HCT116 (cell line): ENCODE data around the gene CAVIN2. TPM values are rescaled to one million over a fixed set of nuclear protein-coding genes. Genes with fewer than 3 reads are reported as not detected.
A peak's percentile ranks its signal among the peaks of the same experiment; 100 is the strongest.

ENCODE experiments used
- ATAC-seq: fragments of 200-7000 bp; cut with Tn5 transposase; 2 replicates; pipeline ENCODE4 v1.9.1; 2020; ENCODE audit warnings: mild to moderate bottlenecking, moderate library complexity
- BruUV-seq: library from RNA; stranded (reverse); fragments of 400-500 nt; replicated peaks from 2 replicates; lab custom pipeline; 2021; lab: Mats Ljungman, UMichigan
- CTCF ChIA-PET: fragments of 300-600 bp; sonication (Branson Sonifier 250); formaldehyde crosslinking; loops from one replicate; lab custom pipeline; 2021; ENCODE audit warnings: antibody characterized with exemption; lab: Charles Lee
- POLR2A ChIA-PET: fragments of 300-600, 350-600 bp; sonication (Branson Sonifier 250); formaldehyde crosslinking; loops from one replicate; lab custom pipeline; 2021; ENCODE audit warnings: antibody characterized with exemption; lab: Charles Lee
- RAD21 ChIA-PET, 2 experiments: fragments of 300-600 bp; sonication (Branson Sonifier 250); formaldehyde crosslinking; loops; one replicate each; lab custom pipeline; 2023; ENCODE audit warnings: low total read pairs in 2 of 2; ENCODE audit not compliant: uncharacterized antibody in 2 of 2, unreplicated experiment in 2 of 2, low non-redundant PET in 1 of 2; lab: Charles Lee
- DNase-seq: peaks from one replicate; pipeline ENCODE4 v3.0.0-alpha.2; 2010; ENCODE audit warnings: low read depth, low spot score
- H2AFZ ChIP-seq: fragments of 200-600 bp; shearing (Covaris generic), sonication (generic); 2 replicates; pipeline ENCODE4 v1.6.1; 2017; ENCODE audit warnings: low read depth, mixed run types, mixed read lengths, antibody characterized with exemption, low read length; ENCODE audit not compliant: poor library complexity, severe bottlenecking
- H3K27ac ChIP-seq: 2 replicates; pipeline ENCODE4 v1.5.1; 2012; ENCODE audit warnings: low read depth, low read length
- H3K27me3 ChIP-seq: fragments of 200-600 bp; sonication (generic); 2 replicates; pipeline ENCODE4 v1.6.1; 2016; ENCODE audit warnings: mixed run types, low read length, mixed read lengths; ENCODE audit not compliant: insufficient read depth
- H3K36me3 ChIP-seq, 2 experiments: fragments of 200-500 bp in 1 of 2; fragments of 200-600 bp in 1 of 2; sonication (Bioruptor generic) in 1 of 2; sonication (generic) in 1 of 2; 2 replicates each; pipeline versions ENCODE4 v1.5.1 to v1.6.1; 2014 to 2016; ENCODE audit warnings: low read length in 2 of 2, inconsistent platforms in 1 of 2, mixed read lengths in 1 of 2, mixed run types in 1 of 2; ENCODE audit not compliant: insufficient read depth in 2 of 2, control insufficient read depth in 1 of 2
- H3K4me1 ChIP-seq, 2 experiments: fragments of 200-600 bp in 1 of 2; sonication (generic) in 1 of 2; 2 replicates each; pipeline versions ENCODE4 v1.5.1 to v1.6.1; 2012 to 2017; ENCODE audit warnings: low read length in 2 of 2, inconsistent platforms in 1 of 2, mild to moderate bottlenecking in 1 of 2, mixed read lengths in 1 of 2, mixed run types in 1 of 2, moderate library complexity in 1 of 2; ENCODE audit not compliant: insufficient read depth in 2 of 2, control insufficient read depth in 1 of 2
- H3K4me2 ChIP-seq: fragments of 200-600 bp; sonication (generic); 2 replicates; pipeline ENCODE4 v1.6.1; 2017; ENCODE audit warnings: mixed run types, low read length, mixed read lengths
- H3K4me3 ChIP-seq, 2 experiments: fragments of 200-600 bp in 1 of 2; sonication (generic) in 1 of 2; replicated peaks in 1 of 2; 2 replicates each; pipeline ENCODE4 v1.5.1; 2011 to 2016; ENCODE audit warnings: low read length in 2 of 2, control low read depth in 1 of 2, low read depth in 1 of 2, mild to moderate bottlenecking in 1 of 2, mixed read lengths in 1 of 2, mixed run types in 1 of 2
- H3K79me2 ChIP-seq: fragments of 200-600 bp; sonication (generic); 2 replicates; pipeline ENCODE4 v1.6.1; 2017; ENCODE audit warnings: mild to moderate bottlenecking, mixed run types, low read length, moderate library complexity, mixed read lengths; ENCODE audit not compliant: insufficient read depth
- H3K9ac ChIP-seq: fragments of 200-600 bp; sonication (generic); 2 replicates; pipeline ENCODE4 v1.6.1; 2016; ENCODE audit warnings: low read length, mixed read lengths
- H3K9me2 ChIP-seq: fragments of 200-600 bp; sonication (generic), shearing (Covaris generic); 2 replicates; pipeline ENCODE4 v1.6.1; 2017; ENCODE audit warnings: mixed run types, mild to moderate bottlenecking, moderate library complexity; ENCODE audit not compliant: insufficient read depth
- H3K9me3 ChIP-seq, 2 experiments: fragments of 200-500 bp in 1 of 2; fragments of 200-600 bp in 1 of 2; sonication (Bioruptor generic) in 1 of 2; sonication (generic) in 1 of 2; 2 replicates each; pipeline ENCODE4 v1.6.1; 2014 to 2017; ENCODE audit warnings: low read length in 2 of 2, mixed read lengths in 2 of 2, inconsistent platforms in 1 of 2, low read depth in 1 of 2, mild to moderate bottlenecking in 1 of 2, mixed run types in 1 of 2, moderate library complexity in 1 of 2; ENCODE audit not compliant: control insufficient read depth in 1 of 2, insufficient read depth in 1 of 2
- H4K20me1 ChIP-seq: fragments of 200-600 bp; sonication (generic), shearing (Covaris generic); 2 replicates; pipeline ENCODE4 v1.6.1; 2017; ENCODE audit warnings: mixed run types, mild to moderate bottlenecking, moderate library complexity; ENCODE audit not compliant: insufficient read depth
- ATF3 ChIP-seq: IDR thresholded peaks from 2 replicates; pipeline ENCODE4 v1.6.1; 2012
- CBX3 ChIP-seq: IDR thresholded peaks from 2 replicates; pipeline ENCODE4 v1.6.1; 2012; ENCODE audit warnings: low read depth
- CEBPB ChIP-seq: IDR thresholded peaks from 2 replicates; pipeline ENCODE4 v1.6.1; 2012; ENCODE audit warnings: low read depth
- CTCF ChIP-seq, 3 experiments: fragments of 200-600 bp in 1 of 3; sonication (generic) in 1 of 3; IDR thresholded peaks in 2 of 3; conservative IDR thresholded peaks in 1 of 3; 2 replicates each; pipeline ENCODE4 v1.5.1; 2012 to 2017; ENCODE audit warnings: low read depth in 2 of 3, low read length in 2 of 3, antibody characterized with exemption in 1 of 3, borderline replicate concordance in 1 of 3, control low read depth in 1 of 3, mild to moderate bottlenecking in 1 of 3, mixed read lengths in 1 of 3, mixed run types in 1 of 3, moderate library complexity in 1 of 3; ENCODE audit not compliant: insufficient read depth in 1 of 3
- EGR1 ChIP-seq: IDR thresholded peaks from 2 replicates; pipeline ENCODE4 v1.6.1; 2012; ENCODE audit warnings: low read depth
- ELF1 ChIP-seq: IDR thresholded peaks from 2 replicates; pipeline ENCODE4 v1.6.1; 2012; ENCODE audit warnings: low read depth, borderline replicate concordance
- EZH2 ChIP-seq: fragments of 200-600 bp; sonication (generic); IDR thresholded peaks from 2 replicates; pipeline ENCODE4 v1.6.1; 2017; ENCODE audit warnings: antibody characterized with exemption, mixed run types
- FOSL1 ChIP-seq: IDR thresholded peaks from 2 replicates; pipeline ENCODE4 v1.6.1; 2012; ENCODE audit warnings: low read depth
- JUND ChIP-seq: IDR thresholded peaks from 2 replicates; pipeline ENCODE4 v1.6.1; 2012
- MAX ChIP-seq: IDR thresholded peaks from 2 replicates; pipeline ENCODE4 v1.6.1; 2012
- POLR2A ChIP-seq: IDR thresholded peaks from 2 replicates; pipeline ENCODE4 v1.7.0; 2011; ENCODE audit warnings: borderline replicate concordance; ENCODE audit not compliant: insufficient read depth, insufficient read length; ENCODE audit errors: extremely low read depth
- RAD21 ChIP-seq: IDR thresholded peaks from 2 replicates; pipeline ENCODE4 v1.6.1; 2012; ENCODE audit warnings: low read depth, mild to moderate bottlenecking
- REST ChIP-seq: IDR thresholded peaks from 2 replicates; pipeline ENCODE4 v1.6.1; 2012; ENCODE audit warnings: low read depth
- SIN3A ChIP-seq: IDR thresholded peaks from 2 replicates; pipeline ENCODE4 v1.6.1; 2012; ENCODE audit warnings: low read depth
- SRF ChIP-seq: IDR thresholded peaks from 2 replicates; pipeline ENCODE4 v1.6.1; 2012; ENCODE audit warnings: low read depth
- TCF7L2 ChIP-seq: IDR thresholded peaks from 2 replicates; pipeline ENCODE4 v1.7.0; 2011; ENCODE audit warnings: borderline replicate concordance, inconsistent platforms; ENCODE audit not compliant: insufficient read depth, insufficient read length; ENCODE audit errors: extremely low read depth
- YY1 ChIP-seq: IDR thresholded peaks from 2 replicates; pipeline ENCODE4 v1.6.1; 2011; ENCODE audit warnings: low read length, low read depth, moderate library complexity, mild to moderate bottlenecking; ENCODE audit not compliant: insufficient replicate concordance; ENCODE audit errors: extremely low read depth
- ZBTB33 ChIP-seq: IDR thresholded peaks from 2 replicates; pipeline ENCODE4 v1.6.1; 2011; ENCODE audit warnings: mild to moderate bottlenecking, low read length, moderate library complexity; ENCODE audit not compliant: insufficient replicate concordance; ENCODE audit errors: extremely low read depth
- ZFX ChIP-seq: fragments of 450-650 bp; IDR thresholded peaks from 2 replicates; pipeline ENCODE4 v1.6.1; 2017
- ZNF274 ChIP-seq: fragments of 200-500 bp; sonication (Bioruptor generic); IDR thresholded peaks from 2 replicates; pipeline ENCODE4 v1.6.1; 2014; ENCODE audit warnings: mild to moderate bottlenecking, low read depth, low read length, inconsistent platforms
- intact Hi-C: fragments of 100-400 bp; cut with micrococcal nuclease; formaldehyde crosslinking; loops from 2 replicates; pipeline ENCODE4 v1.10.0; 2022
- total RNA-seq: library from RNA; stranded (reverse); gene quantifications from one replicate; pipeline ENCODE4 v1.2.1, GENCODE V29; 2021; ENCODE audit not compliant: unreplicated experiment

The CAVIN2 gene
- total RNA-seq, 1 experiment from 2014 or later = 0.27 TPM

- no peaks in the 10 kb centered on the region for H3K79me2 ChIP-seq
- CTCF ChIA-PET = interaction anchor here (2.0 kb wide), 1 partner anchor 298 kb away, joined by 5 read pairs; no protein-coding TSS in a partner anchor
- H3K27me3 ChIP-seq = no peaks in the 10 kb centered on the region
- intact Hi-C loops = no loop called here
- no peaks in the 10 kb centered on the region for H3K36me3 ChIP-seq
- H3K4me2 ChIP-seq = no peak overlapping the region
- ATAC-seq (no peak), DNase-seq (no peak)
- H3K4me3 ChIP-seq = no peak overlapping the region
- H3K27ac ChIP-seq = peak overlapping the region; percentile 92; the same call in 1 of the 2 replicates
- BruUV-seq = no TSS peak
- H3K9me3 ChIP-seq = no peaks in the 10 kb centered on the region
- peaks cover 37 to 45% of the 10 kb centered on the region in 2 experiments for H3K4me1 ChIP-seq
- H3K9ac ChIP-seq = no peak overlapping the region
- TF ChIP-seq CTCF (IDR thresholded peaks at IDR 0.05 in 2 of 3, conservative IDR thresholded peaks at IDR 0.05 in 1 of 3; ENCODE audit: borderline replicate concordance in 1 of 3, insufficient read depth in 1 of 3, low read depth in 2 of 3, low read length in 2 of 3) = no peak
- TF ChIP-seq ZBTB33 = no peak
- no peak for TF ChIP-seq EZH2
- no peak for TF ChIP-seq SIN3A
- no peak for TF ChIP-seq RAD21
- no peak for TF ChIP-seq MAX
- TF ChIP-seq YY1 = no peak
- no peak for TF ChIP-seq ATF3
- TF ChIP-seq CBX3 = no peak
- TF ChIP-seq TCF7L2 = no peak
- TF ChIP-seq EGR1 = no peak
- no peak for TF ChIP-seq ZFX
- no peak for TF ChIP-seq ELF1
- no peak for TF ChIP-seq REST
- TF ChIP-seq POLR2A = no peak
- no peak for TF ChIP-seq JUND
- no peak for TF ChIP-seq FOSL1
- TF ChIP-seq SRF = no peak
- TF ChIP-seq CEBPB = no peak
- TF ChIP-seq ZNF274 = no peak
- H2AFZ ChIP-seq = peak overlapping the region; percentile 83
- RAD21 ChIA-PET = no interaction called here
- no peaks in the 10 kb centered on the region for H3K9me2 ChIP-seq
- POLR2A ChIA-PET = no interaction called here
- no peaks in the 10 kb centered on the region for H4K20me1 ChIP-seq
Observed at GRCh38 chr2:191864628-191865374, 17.9 kb upstream of the CAVIN2 start.
